Gastrocnemius medialis (tissue), 4 donors: Measurements from ENCODE around the gene E2F1. TPM values are rescaled to one million over a fixed set of nuclear protein-coding genes. Genes with fewer than 3 reads are reported as not detected.

Experiments used
- ATAC-seq, 2 donors: fragments of 150-250 bp; one replicate each; pipeline ENCODE4 v1.9.1; 2016
- DNase-seq, 2 donors: peaks; one replicate each; pipeline ENCODE4 v3.0.0-alpha.2; 2019
- H3K27ac ChIP-seq, 4 donors: fragments of 200-600 bp; sonication (generic); 1 replicate in 1 of 4; 2 replicates in 3 of 4; pipeline ENCODE4 v1.5.1; 2016 to 2018; ENCODE audit warnings: mild to moderate bottlenecking in 2 of 4, moderate library complexity in 1 of 4
- H3K27me3 ChIP-seq, 3 donors: fragments of 200-600 bp; sonication (generic) in 2 of 3; 1 replicate in 1 of 3; 2 replicates in 2 of 3; pipeline versions ENCODE4 v1.5.1 to v1.6.0; 2016 to 2019; ENCODE audit warnings: mild to moderate bottlenecking in 1 of 3, moderate library complexity in 1 of 3
- H3K36me3 ChIP-seq, 2 donors: fragments of 200-600 bp; sonication (generic) in 1 of 2; one replicate each; pipeline ENCODE4 v1.5.1; 2017 to 2018
- H3K4me1 ChIP-seq, 2 donors: fragments of 200-600 bp; sonication (generic) in 1 of 2; one replicate each; pipeline ENCODE4 v1.5.1; 2016 to 2017; ENCODE audit warnings: mild to moderate bottlenecking in 2 of 2
- H3K4me3 ChIP-seq, 4 donors: fragments of 200-600 bp; sonication (generic) in 3 of 4; 1 replicate in 1 of 4; 2 replicates in 3 of 4; pipeline ENCODE4 v1.5.1; 2016 to 2019; ENCODE audit warnings: mild to moderate bottlenecking in 2 of 4
- H3K9me3 ChIP-seq, 3 donors: fragments of 200-600 bp; sonication (generic) in 2 of 3; 1 replicate in 1 of 3; 2 replicates in 2 of 3; pipeline ENCODE4 v1.5.1; 2016 to 2019
- POLR2A ChIP-seq, 2 donors: fragments of 450-650 bp; IDR thresholded peaks; one replicate each; pipeline ENCODE4 v1.6.1; 2017; ENCODE audit warnings: antibody characterized with exemption in 2 of 2, mild to moderate bottlenecking in 2 of 2, moderate library complexity in 2 of 2
- in situ Hi-C, 4 donors: fragments of 200-750 bp; cut with MboI; loops; one replicate each; pipeline versions ENCODE4 v1.15.0 to v1.8.0; 2017; ENCODE audit warnings: low sequenced_read_pairs in 4 of 4
- intact Hi-C: fragments of 100-400 bp; cut with DNase I; formaldehyde crosslinking; loops from one replicate; pipeline ENCODE4 v1.15.1; 2023; ENCODE audit warnings: low total_unique reads
- total RNA-seq, 4 donors: library from RNA; depleted of rRNA; stranded (reverse); fragments of >200 nt; gene quantifications; one replicate each; pipeline versions ENCODE4 v1.1.0 to v1.2.3, GENCODE V29; 2016
- TF ChIP-seq, protein P1 (sequence below), 5 experiments: fragments of 450-650 bp in 3 of 5; fragments of 200-600 bp in 2 of 5; sonication (generic) in 2 of 5; IDR thresholded peaks in 4 of 5; conservative IDR thresholded peaks in 1 of 5; 1 replicate in 4 of 5; 2 replicates in 1 of 5; pipeline ENCODE4 v1.5.1; 2016 to 2019; ENCODE audit warnings: antibody characterized with exemption in 5 of 5, mild to moderate bottlenecking in 3 of 5, moderate library complexity in 3 of 5

E2F1 gene
- total RNA-seq, 4 donors from 2014 or later: 1.00 to 2.0 (median 1.4) TPM; not detected in 1

DNA sequence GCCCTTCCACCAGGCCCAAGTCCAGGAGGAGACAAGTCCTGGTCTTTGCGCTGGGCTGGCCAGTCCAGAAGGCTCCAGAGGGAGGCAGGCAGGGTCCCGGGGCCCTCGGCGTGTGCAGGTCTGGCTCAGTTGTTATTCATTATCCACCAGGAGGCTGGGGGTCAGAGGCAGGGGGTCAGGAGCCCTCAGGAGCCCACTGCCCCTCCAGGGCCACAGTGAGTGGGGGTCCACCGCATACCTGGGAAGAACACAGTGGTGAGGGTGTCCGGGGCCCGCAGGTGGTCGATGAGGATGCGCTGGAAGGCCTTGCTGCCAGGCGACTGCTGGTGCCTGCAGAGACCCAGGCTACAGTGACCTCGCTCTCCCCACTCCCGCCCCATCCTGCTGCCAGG lies 28.5 kb downstream of the E2F1 start:
- Histone ChIP-seq H3K27me3 (no peaks in the 10 kb centered on the region), H3K4me3 (no peak overlapping the region), H3K27ac (no peak overlapping the region), H3K36me3 (peaks cover 0 to 41% of the 10 kb centered on the region in 2 donors), H3K4me1 (peaks cover 7 to 8% of the 10 kb centered on the region in 2 donors), H3K9me3 (no peaks in the 10 kb centered on the region)
- TF ChIP-seq, protein P1, sequence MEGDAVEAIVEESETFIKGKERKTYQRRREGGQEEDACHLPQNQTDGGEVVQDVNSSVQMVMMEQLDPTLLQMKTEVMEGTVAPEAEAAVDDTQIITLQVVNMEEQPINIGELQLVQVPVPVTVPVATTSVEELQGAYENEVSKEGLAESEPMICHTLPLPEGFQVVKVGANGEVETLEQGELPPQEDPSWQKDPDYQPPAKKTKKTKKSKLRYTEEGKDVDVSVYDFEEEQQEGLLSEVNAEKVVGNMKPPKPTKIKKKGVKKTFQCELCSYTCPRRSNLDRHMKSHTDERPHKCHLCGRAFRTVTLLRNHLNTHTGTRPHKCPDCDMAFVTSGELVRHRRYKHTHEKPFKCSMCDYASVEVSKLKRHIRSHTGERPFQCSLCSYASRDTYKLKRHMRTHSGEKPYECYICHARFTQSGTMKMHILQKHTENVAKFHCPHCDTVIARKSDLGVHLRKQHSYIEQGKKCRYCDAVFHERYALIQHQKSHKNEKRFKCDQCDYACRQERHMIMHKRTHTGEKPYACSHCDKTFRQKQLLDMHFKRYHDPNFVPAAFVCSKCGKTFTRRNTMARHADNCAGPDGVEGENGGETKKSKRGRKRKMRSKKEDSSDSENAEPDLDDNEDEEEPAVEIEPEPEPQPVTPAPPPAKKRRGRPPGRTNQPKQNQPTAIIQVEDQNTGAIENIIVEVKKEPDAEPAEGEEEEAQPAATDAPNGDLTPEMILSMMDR (IDR thresholded peaks at IDR 0.05 in 4 of 5, conservative IDR thresholded peaks at IDR 0.05 in 1 of 5): no peak
- no peak for TF ChIP-seq POLR2A (IDR thresholded peaks at IDR 0.05)
- no peak for DNase-seq
- no peak for ATAC-seq
- in situ Hi-C loops (loop anchor here in 1 of 4 donors (10.0 kb wide), 1 partner anchor 203 kb away; no protein-coding TSS in a partner anchor), intact Hi-C loops (no loop called here)

DNA sequence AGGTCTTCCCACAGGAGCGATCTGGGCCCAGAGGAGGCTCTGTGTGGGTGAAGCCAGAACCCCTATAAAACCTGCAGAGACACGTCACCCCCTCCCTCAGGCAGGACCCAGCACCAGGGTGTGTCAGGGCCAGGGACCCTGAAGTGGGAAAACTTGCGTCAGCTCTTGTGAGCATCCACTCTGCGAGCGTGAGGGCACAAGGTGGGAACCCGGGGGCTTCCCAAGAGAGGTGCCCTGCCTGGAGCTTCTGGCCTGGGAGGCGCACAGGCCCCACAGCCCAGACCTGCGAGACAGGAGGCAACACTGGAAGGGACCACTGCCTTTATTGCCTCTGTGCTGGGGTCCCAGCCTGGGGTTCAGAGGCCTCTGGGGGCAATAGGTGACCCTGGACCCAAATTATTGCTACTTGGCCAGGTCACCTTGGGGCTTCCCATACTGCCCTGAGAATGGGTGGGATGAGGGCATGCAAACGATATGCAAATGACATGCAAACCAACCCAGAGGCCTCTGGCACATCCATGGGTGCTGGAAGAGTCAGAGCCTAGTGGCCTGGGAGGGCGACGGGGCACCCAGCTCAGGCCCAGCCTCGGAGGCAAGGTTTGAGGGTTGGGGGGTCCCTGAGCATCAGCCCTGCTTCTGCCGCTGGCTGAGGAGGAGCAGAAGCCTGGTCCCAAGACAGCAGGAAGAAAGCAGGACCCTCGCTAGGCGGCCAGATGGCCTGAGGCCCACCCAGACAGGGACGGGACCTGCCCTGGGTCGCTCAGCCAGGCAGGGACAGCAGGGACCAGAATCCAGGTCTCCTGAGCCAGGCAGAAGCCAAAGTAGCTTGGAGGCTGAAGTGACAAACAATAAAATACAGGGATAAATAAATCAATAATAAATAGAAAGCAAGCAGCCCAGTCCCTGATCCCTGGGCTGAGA lies 29.1 kb downstream of the E2F1 start:
- ATAC-seq (no peak), DNase-seq (no peak)
- Histone ChIP-seq H3K27me3 (no peaks in the 10 kb centered on the region), H3K9me3 (no peaks in the 10 kb centered on the region), H3K4me1 (peaks cover 7 to 8% of the 10 kb centered on the region in 2 donors), H3K4me3 (no peak overlapping the region), H3K36me3 (peaks cover 0 to 41% of the 10 kb centered on the region in 2 donors), H3K27ac (no peak overlapping the region)
- in situ Hi-C loops (loop anchor here in 1 of 4 donors (10.0 kb wide), 1 partner anchor 202 kb away; no protein-coding TSS in a partner anchor), intact Hi-C loops (no loop called here)
- TF ChIP-seq POLR2A (IDR thresholded peaks at IDR 0.05): no peak
- TF ChIP-seq, protein P1 (IDR thresholded peaks at IDR 0.05 in 4 of 5, conservative IDR thresholded peaks at IDR 0.05 in 1 of 5): no peak

DNA sequence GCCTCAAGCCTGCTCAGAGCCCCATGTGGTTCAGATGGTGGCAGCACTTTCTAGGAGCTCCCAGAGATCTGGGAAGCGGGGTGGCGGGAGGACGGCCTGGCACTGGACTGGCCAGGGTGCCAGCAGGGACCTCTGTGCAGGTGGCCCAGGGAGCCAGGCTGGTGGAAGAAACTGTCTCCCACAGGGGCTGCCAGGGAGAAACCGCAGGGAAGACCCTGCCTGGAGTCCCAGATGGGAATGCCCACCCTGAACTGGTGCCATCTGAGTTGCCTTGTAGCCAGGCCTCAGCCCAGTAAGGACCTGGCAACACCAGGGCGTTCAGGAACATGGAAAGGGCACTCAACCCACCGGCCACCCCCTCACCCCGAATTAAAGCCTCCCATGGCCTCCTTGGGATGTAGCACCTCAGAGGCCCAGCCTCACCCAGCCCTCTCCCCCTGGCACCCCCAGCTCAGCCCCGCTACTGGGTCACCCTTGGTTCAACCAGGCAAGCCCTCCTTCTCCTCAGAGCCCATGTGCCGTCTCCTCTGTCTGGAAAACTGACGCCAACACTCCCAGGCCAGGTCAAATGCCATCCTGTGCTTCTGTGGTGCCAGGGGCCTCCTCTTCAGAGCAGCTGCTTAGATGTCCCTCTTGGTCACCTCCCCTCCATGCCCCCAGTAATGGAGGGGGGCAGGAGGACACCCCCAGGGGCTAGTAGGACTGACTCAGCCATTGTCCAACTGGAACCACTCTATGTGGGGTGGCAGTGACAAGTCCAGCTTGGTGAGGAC lies 30.0 kb downstream of the E2F1 start:
- in situ Hi-C loops (loop anchor here in 1 of 4 donors (10.0 kb wide), 1 partner anchor 201 kb away; no protein-coding TSS in a partner anchor), intact Hi-C loops (no loop called here)
- DNase-seq (no peak), ATAC-seq (no peak)
- no peak overlapping the region for H3K4me3 ChIP-seq
- H3K36me3 ChIP-seq: peaks cover 0 to 41% of the 10 kb centered on the region in 2 donors
- H3K9me3 ChIP-seq: no peaks in the 10 kb centered on the region
- no peak overlapping the region for H3K27ac ChIP-seq
- peaks cover 7 to 8% of the 10 kb centered on the region in 2 donors for H3K4me1 ChIP-seq
- no peak for TF ChIP-seq POLR2A (IDR thresholded peaks at IDR 0.05)
- TF ChIP-seq, protein P1 (IDR thresholded peaks at IDR 0.05 in 4 of 5, conservative IDR thresholded peaks at IDR 0.05 in 1 of 5): no peak
- no peaks in the 10 kb centered on the region for H3K27me3 ChIP-seq

DNA sequence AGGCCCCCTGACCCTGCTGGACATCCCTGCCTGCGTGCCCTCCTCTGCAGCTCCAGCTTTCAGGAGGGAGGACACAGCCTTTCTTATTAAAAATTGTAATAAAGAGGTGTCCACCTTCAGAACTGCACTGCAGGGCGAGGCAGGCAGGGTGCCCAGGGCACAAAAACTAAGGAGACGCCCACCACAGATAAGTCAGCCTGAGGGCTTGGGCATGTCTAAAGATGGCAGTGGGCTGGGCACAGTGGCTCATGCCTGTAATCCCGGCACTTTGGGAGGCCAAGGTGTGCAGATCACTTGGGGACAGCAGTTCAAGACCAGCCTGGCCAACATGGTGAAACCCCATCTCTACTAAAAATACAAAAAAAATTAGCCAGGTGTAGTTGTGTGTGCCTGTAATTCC lies 31.0 kb downstream of the E2F1 start:
- intact Hi-C loops (no loop called here), in situ Hi-C loops (loop anchor here in 1 of 4 donors (10.0 kb wide), 1 partner anchor 200 kb away; no protein-coding TSS in a partner anchor)
- DNase-seq: no peak
- H3K27ac ChIP-seq: no peak overlapping the region
- peaks cover 0 to 39% of the 10 kb centered on the region in 2 donors for H3K36me3 ChIP-seq
- TF ChIP-seq, protein P1 (IDR thresholded peaks at IDR 0.05 in 4 of 5, conservative IDR thresholded peaks at IDR 0.05 in 1 of 5): no peak
- TF ChIP-seq POLR2A (IDR thresholded peaks at IDR 0.05): no peak
- H3K9me3 ChIP-seq: no peaks in the 10 kb centered on the region
- no peak for ATAC-seq
- H3K4me1 ChIP-seq: peaks cover 7 to 8% of the 10 kb centered on the region in 2 donors
- H3K4me3 ChIP-seq: no peak overlapping the region
- H3K27me3 ChIP-seq: no peaks in the 10 kb centered on the region
